Activated T-cell treated with anti-CD3 and anti-CD28 coated beads for 1 hour (primary cell): ENCODE measurements around the gene DNASE1.

Experiments used
- DNase-seq: peaks from one replicate; pipeline ENCODE4 v3.0.0-alpha.2; 2020; ENCODE audit warnings: low read depth

DNASE1 gene

GRCh38 chr16:3665508-3665907 is 11.0 kb downstream of the DNASE1 start:
- DNase-seq, result peak; percentile 19

- no peak for DNase-seq
Measured at GRCh38 chr16:3668626-3669025, 14.1 kb downstream of the DNASE1 start.

GRCh38 chr16:3669082-3669481 is 14.6 kb downstream of the DNASE1 start:
- DNase-seq, result no peak

- no peak for DNase-seq
Measured at GRCh38 chr16:3670711-3671110, 16.2 kb downstream of the DNASE1 start.

- DNase-seq, result no peak
Measured at GRCh38 chr16:3671424-3671823, 16.9 kb downstream of the DNASE1 start.

GRCh38 chr16:3672571-3673041 is 18.1 kb downstream of the DNASE1 start:
- no peak for DNase-seq

GRCh38 chr16:3673201-3673600 is 18.7 kb downstream of the DNASE1 start:
- no peak for DNase-seq

GRCh38 chr16:3673676-3674377 is 19.3 kb downstream of the DNASE1 start:
- DNase-seq, result no peak

- no peak for DNase-seq
Measured at GRCh38 chr16:3674513-3675295, 20.2 kb downstream of the DNASE1 start.

GRCh38 chr16:3675601-3676130 is 21.2 kb downstream of the DNASE1 start:
- DNase-seq, result no peak

- no peak for DNase-seq
Measured at GRCh38 chr16:3677994-3678393, 23.5 kb downstream of the DNASE1 start.

GRCh38 chr16:3681206-3681605 is 26.7 kb downstream of the DNASE1 start:
- no peak for DNase-seq

GRCh38 chr16:3687021-3687420 is 32.5 kb downstream of the DNASE1 start:
- no peak for DNase-seq

- DNase-seq, result no peak
Measured at GRCh38 chr16:3687792-3688191, 33.3 kb downstream of the DNASE1 start.

- DNase-seq, result no peak
Measured at GRCh38 chr16:3689731-3690130, 35.2 kb downstream of the DNASE1 start.

GRCh38 chr16:3690470-3690928 is 36.0 kb downstream of the DNASE1 start:
- peak; percentile 74 for DNase-seq

- no peak for DNase-seq
Measured at GRCh38 chr16:3690980-3691720, 36.7 kb downstream of the DNASE1 start.

GRCh38 chr16:3691761-3692160 is 37.3 kb downstream of the DNASE1 start:
- DNase-seq, result no peak

- no peak for DNase-seq
Measured at GRCh38 chr16:3694051-3694450, 39.6 kb downstream of the DNASE1 start.

GRCh38 chr16:3695610-3696369 is 41.3 kb downstream of the DNASE1 start:
- DNase-seq, result no peak

- DNase-seq, result no peak
Measured at GRCh38 chr16:3696425-3697218, 42.1 kb downstream of the DNASE1 start.
